DND-41 (cell line): ENCODE results near the gene FNDC10.

ENCODE experiments used
- ATAC-seq: fragments of 200-7000 bp; cut with Tn5 transposase; 3 replicates; pipeline ENCODE4 v1.9.1; 2021; ENCODE audit warnings: low read depth; ENCODE audit not compliant: insufficient read depth
- DNase-seq: peaks from one replicate; pipeline ENCODE4 v3.0.0-alpha.2; 2020
- H2AFZ ChIP-seq: 2 replicates; pipeline ENCODE4 v1.6.0; 2012; ENCODE audit warnings: low read depth, low read length
- H3K27ac ChIP-seq: 2 replicates; pipeline ENCODE4 v1.5.1; 2012; ENCODE audit warnings: low read length, inconsistent platforms
- H3K27me3 ChIP-seq: fragments of 200-600 bp; sonication (generic); 2 replicates; pipeline ENCODE4 v1.6.0; 2012; ENCODE audit warnings: low read length, mild to moderate bottlenecking, inconsistent platforms; ENCODE audit not compliant: insufficient read depth, poor library complexity
- H3K36me3 ChIP-seq: 2 replicates; pipeline ENCODE4 v1.5.1; 2012; ENCODE audit warnings: low read length, inconsistent platforms; ENCODE audit not compliant: insufficient read depth
- H3K4me1 ChIP-seq: 2 replicates; pipeline ENCODE4 v1.5.1; 2012; ENCODE audit warnings: mild to moderate bottlenecking, low read length; ENCODE audit not compliant: insufficient read depth
- H3K4me2 ChIP-seq: 2 replicates; pipeline ENCODE4 v1.6.0; 2012; ENCODE audit warnings: mild to moderate bottlenecking, moderate library complexity, low read length, inconsistent platforms; ENCODE audit not compliant: insufficient read depth
- H3K4me3 ChIP-seq, 2 experiments: fragments of 200-600 bp in 1 of 2; shearing (Covaris generic) in 1 of 2; 2 replicates each; pipeline ENCODE4 v1.5.1; 2012 to 2016; ENCODE audit warnings: inconsistent platforms in 2 of 2, low read length in 2 of 2, mild to moderate bottlenecking in 2 of 2, low read depth in 1 of 2, moderate library complexity in 1 of 2
- H3K79me2 ChIP-seq: 2 replicates; pipeline ENCODE4 v1.6.0; 2012; ENCODE audit warnings: low read length, inconsistent platforms; ENCODE audit not compliant: insufficient read depth
- H3K9ac ChIP-seq: 2 replicates; pipeline ENCODE4 v1.6.0; 2012; ENCODE audit warnings: low read depth, mild to moderate bottlenecking, inconsistent platforms, low read length, moderate library complexity
- H3K9me3 ChIP-seq: 2 replicates; pipeline ENCODE4 v1.5.1; 2012; ENCODE audit warnings: low read length, moderate library complexity, mild to moderate bottlenecking, inconsistent platforms; ENCODE audit not compliant: insufficient read depth, severe bottlenecking
- H4K20me1 ChIP-seq: 2 replicates; pipeline ENCODE4 v1.6.0; 2012; ENCODE audit warnings: low read length; ENCODE audit not compliant: insufficient read depth
- EZH2 ChIP-seq: IDR thresholded peaks from 3 replicates; pipeline ENCODE4 v1.6.1; 2012; ENCODE audit warnings: borderline replicate concordance, low read depth, mild to moderate bottlenecking, moderate library complexity, low read length, inconsistent platforms; ENCODE audit not compliant: severe bottlenecking
- TF ChIP-seq, protein P1 (sequence below): IDR thresholded peaks from 2 replicates; pipeline ENCODE4 v1.5.1; 2012; ENCODE audit warnings: borderline replicate concordance, low read length, moderate library complexity, mild to moderate bottlenecking; ENCODE audit not compliant: poor library complexity, severe bottlenecking; ENCODE audit errors: extremely low read depth

FNDC10 gene

DNA sequence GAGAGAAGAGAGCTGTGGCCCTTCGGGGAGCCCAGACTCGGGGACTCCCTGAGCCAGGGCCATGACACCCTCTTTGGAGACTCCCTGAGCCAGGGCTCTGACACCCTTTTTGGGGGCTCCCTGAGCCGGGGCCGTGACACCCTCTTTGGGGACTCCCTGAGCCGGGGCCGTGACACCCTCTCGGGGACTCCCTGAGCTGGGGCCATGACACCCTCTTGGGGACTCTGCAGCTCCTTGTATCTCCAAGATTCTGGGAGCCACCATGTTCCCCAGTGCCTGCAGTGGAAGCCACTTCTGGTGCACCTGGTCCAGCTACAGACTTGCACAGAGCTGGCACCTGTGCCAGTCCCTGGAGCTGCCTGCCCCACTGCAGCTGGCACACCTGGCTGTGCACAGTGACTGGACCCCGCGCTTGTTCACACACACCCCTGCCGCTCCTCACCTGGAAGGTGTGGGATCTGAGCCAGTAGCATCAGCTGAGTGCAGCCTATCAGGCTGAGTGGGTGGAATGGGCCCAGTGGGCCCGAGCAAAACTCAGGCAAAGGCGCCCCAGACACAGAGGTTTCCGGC is 21.5 kb downstream of the FNDC10 start:
- H3K79me2 ChIP-seq = peaks cover 19% of the 10 kb centered on the region
- peaks cover 4% of the 10 kb centered on the region; the same call in 1 of the 2 replicates for H3K36me3 ChIP-seq
- no peaks in the 10 kb centered on the region for H3K9me3 ChIP-seq
- ATAC-seq (no peak), DNase-seq (no peak)
- H3K4me3 ChIP-seq = no peak overlapping the region
- peaks cover 14% of the 10 kb centered on the region for H3K4me1 ChIP-seq
- H3K4me2 ChIP-seq = no peak overlapping the region
- no peak for TF ChIP-seq EZH2
- TF ChIP-seq, protein P1, sequence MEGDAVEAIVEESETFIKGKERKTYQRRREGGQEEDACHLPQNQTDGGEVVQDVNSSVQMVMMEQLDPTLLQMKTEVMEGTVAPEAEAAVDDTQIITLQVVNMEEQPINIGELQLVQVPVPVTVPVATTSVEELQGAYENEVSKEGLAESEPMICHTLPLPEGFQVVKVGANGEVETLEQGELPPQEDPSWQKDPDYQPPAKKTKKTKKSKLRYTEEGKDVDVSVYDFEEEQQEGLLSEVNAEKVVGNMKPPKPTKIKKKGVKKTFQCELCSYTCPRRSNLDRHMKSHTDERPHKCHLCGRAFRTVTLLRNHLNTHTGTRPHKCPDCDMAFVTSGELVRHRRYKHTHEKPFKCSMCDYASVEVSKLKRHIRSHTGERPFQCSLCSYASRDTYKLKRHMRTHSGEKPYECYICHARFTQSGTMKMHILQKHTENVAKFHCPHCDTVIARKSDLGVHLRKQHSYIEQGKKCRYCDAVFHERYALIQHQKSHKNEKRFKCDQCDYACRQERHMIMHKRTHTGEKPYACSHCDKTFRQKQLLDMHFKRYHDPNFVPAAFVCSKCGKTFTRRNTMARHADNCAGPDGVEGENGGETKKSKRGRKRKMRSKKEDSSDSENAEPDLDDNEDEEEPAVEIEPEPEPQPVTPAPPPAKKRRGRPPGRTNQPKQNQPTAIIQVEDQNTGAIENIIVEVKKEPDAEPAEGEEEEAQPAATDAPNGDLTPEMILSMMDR = no peak
- no peak overlapping the region for H3K27ac ChIP-seq
- no peak overlapping the region for H3K9ac ChIP-seq
- peaks cover 3% of the 10 kb centered on the region; the same call in 1 of the 2 replicates for H4K20me1 ChIP-seq
- no peaks in the 10 kb centered on the region for H3K27me3 ChIP-seq
- H2AFZ ChIP-seq = no peak overlapping the region

DNA sequence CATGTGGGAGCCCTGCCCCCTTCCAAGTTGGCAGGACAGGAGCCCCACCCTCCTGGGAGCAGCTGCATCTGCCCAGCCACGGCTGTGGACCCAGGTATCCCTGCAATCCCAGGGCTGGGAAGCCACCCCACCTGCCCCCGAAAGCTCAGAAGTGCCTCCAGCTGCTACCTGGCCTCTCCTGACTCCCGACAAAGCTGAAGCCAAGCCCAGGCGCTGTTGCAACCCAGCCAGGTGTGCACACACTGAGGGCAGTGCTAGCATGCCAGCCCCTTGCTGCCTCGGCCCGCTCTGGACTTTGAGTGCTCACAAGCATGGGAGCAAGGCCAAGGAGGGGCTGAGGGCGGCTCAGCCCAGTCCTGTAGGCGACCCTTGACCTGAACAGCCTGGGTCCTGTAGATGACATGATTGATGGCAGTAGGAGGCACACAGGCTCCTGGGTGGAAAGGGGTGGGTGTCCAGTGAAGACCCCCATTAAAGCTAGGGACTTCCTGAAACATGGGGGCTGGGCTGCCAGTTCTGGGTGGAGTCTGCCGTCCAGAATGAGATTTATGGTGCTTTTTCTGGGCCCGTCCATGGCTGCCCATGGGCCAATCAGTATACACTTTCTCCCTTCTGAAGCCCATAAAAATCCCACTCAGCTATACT is 22.4 kb downstream of the FNDC10 start:
- H4K20me1 ChIP-seq = peaks cover 8% of the 10 kb centered on the region; the same call in 1 of the 2 replicates
- H3K36me3 ChIP-seq = peaks cover 7% of the 10 kb centered on the region; the same call in 1 of the 2 replicates

DNA sequence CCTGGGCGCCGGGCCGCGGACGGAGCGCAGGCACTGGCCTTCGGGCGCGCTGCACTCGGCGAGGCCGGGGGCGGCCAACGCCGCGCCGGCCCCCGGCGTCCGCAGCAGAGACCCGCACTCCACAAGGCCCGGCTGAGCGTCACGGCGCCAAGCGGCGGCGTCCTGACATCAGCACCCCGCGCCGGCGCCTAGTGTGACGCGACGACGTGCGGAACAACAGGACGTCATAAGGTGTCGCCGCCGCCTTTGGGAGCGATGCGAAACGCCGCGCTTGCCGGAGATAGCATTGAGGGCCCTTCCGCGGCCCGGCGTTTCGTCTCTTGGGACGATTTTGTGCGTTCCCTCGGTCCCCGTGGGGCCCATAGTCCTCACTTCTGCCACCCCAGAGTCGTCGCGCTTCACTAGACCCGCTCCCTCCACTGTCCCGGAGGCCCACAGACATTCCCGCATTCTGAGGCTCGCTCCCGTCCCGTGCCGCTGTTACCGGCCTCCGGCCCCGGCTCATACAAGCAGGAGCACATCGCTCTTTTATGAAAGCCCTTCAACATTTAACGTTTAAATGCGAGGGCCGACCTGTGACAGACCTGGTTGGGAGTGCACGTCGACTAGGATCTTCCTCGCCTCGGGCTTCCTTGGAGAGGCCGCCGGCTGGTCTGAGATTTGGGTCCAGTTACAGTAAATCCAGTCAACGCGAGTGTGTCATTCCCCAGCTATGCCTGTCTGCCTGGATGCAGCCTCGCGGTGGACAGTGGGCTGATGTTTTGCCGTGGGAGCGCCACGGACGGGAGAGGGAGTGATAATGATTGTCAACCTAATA is 25.0 kb downstream of the FNDC10 start, which contains the start of gene SSU72:
Gene SSU72, minus strand, starts transcription at position 143 of the 817 bp plus-strand sequence. CDS start 306 bp downstream, outside the sequence.
- Histone ChIP-seq H3K27me3 (no peaks in the 10 kb centered on the region), H3K9me3 (no peaks in the 10 kb centered on the region), H2AFZ (peak within 1 kb of the TSS; percentile 90), H3K9ac (peak within 1 kb of the TSS; percentile 100), H3K36me3 (peaks cover 20% of the 10 kb centered on the region), H4K20me1 (peaks cover 23% of the 10 kb centered on the region), H3K4me2 (peak within 1 kb of the TSS; percentile 95), H3K27ac (peak within 1 kb of the TSS; percentile 87), H3K4me3 (peak within 1 kb of the TSS; percentile 61 to 86), H3K79me2 (peaks cover 54% of the 10 kb centered on the region), H3K4me1 (peaks cover 41% of the 10 kb centered on the region)
- ATAC-seq (peak; percentile 76), DNase-seq (peak; percentile 91)
- TF ChIP-seq, protein P1 = no peak
- no peak for TF ChIP-seq EZH2

More for the DNA sequence above, 22.4 kb downstream of the FNDC10 start:
- Histone ChIP-seq H3K27ac (no peak overlapping the region), H3K4me2 (no peak overlapping the region), H3K9ac (no peak overlapping the region), H3K4me1 (peaks cover 23% of the 10 kb centered on the region), H3K27me3 (no peaks in the 10 kb centered on the region), H3K9me3 (no peaks in the 10 kb centered on the region), H2AFZ (no peak overlapping the region), H3K4me3 (no peak overlapping the region), H3K79me2 (peaks cover 29% of the 10 kb centered on the region)
- DNase-seq = no peak
- TF ChIP-seq, protein P1 = no peak
- no peak for TF ChIP-seq EZH2
- no peak for ATAC-seq
